DND-41 (cell line): ENCODE data around the gene OR52H1.

Experiments
- ATAC-seq: fragments of 200-7000 bp; cut with Tn5 transposase; 3 replicates; pipeline ENCODE4 v1.9.1; 2021; ENCODE audit warnings: low read depth; ENCODE audit not compliant: insufficient read depth
- DNase-seq: peaks from one replicate; pipeline ENCODE4 v3.0.0-alpha.2; 2020
- H2AFZ ChIP-seq: 2 replicates; pipeline ENCODE4 v1.6.0; 2012; ENCODE audit warnings: low read depth, low read length
- H3K27ac ChIP-seq: 2 replicates; pipeline ENCODE4 v1.5.1; 2012; ENCODE audit warnings: low read length, inconsistent platforms
- H3K27me3 ChIP-seq: fragments of 200-600 bp; sonication (generic); 2 replicates; pipeline ENCODE4 v1.6.0; 2012; ENCODE audit warnings: low read length, mild to moderate bottlenecking, inconsistent platforms; ENCODE audit not compliant: insufficient read depth, poor library complexity
- H3K36me3 ChIP-seq: 2 replicates; pipeline ENCODE4 v1.5.1; 2012; ENCODE audit warnings: low read length, inconsistent platforms; ENCODE audit not compliant: insufficient read depth
- H3K4me1 ChIP-seq: 2 replicates; pipeline ENCODE4 v1.5.1; 2012; ENCODE audit warnings: mild to moderate bottlenecking, low read length; ENCODE audit not compliant: insufficient read depth
- H3K4me2 ChIP-seq: 2 replicates; pipeline ENCODE4 v1.6.0; 2012; ENCODE audit warnings: mild to moderate bottlenecking, moderate library complexity, low read length, inconsistent platforms; ENCODE audit not compliant: insufficient read depth
- H3K4me3 ChIP-seq, 2 experiments: fragments of 200-600 bp in 1 of 2; shearing (Covaris generic) in 1 of 2; 2 replicates each; pipeline ENCODE4 v1.5.1; 2012 to 2016; ENCODE audit warnings: inconsistent platforms in 2 of 2, low read length in 2 of 2, mild to moderate bottlenecking in 2 of 2, low read depth in 1 of 2, moderate library complexity in 1 of 2
- H3K79me2 ChIP-seq: 2 replicates; pipeline ENCODE4 v1.6.0; 2012; ENCODE audit warnings: low read length, inconsistent platforms; ENCODE audit not compliant: insufficient read depth
- H3K9ac ChIP-seq: 2 replicates; pipeline ENCODE4 v1.6.0; 2012; ENCODE audit warnings: low read depth, mild to moderate bottlenecking, inconsistent platforms, low read length, moderate library complexity
- H3K9me3 ChIP-seq: 2 replicates; pipeline ENCODE4 v1.5.1; 2012; ENCODE audit warnings: low read length, moderate library complexity, mild to moderate bottlenecking, inconsistent platforms; ENCODE audit not compliant: insufficient read depth, severe bottlenecking
- H4K20me1 ChIP-seq: 2 replicates; pipeline ENCODE4 v1.6.0; 2012; ENCODE audit warnings: low read length; ENCODE audit not compliant: insufficient read depth
- EZH2 ChIP-seq: IDR thresholded peaks from 3 replicates; pipeline ENCODE4 v1.6.1; 2012; ENCODE audit warnings: borderline replicate concordance, low read depth, mild to moderate bottlenecking, moderate library complexity, low read length, inconsistent platforms; ENCODE audit not compliant: severe bottlenecking
- TF ChIP-seq, protein P1 (sequence below): IDR thresholded peaks from 2 replicates; pipeline ENCODE4 v1.5.1; 2012; ENCODE audit warnings: borderline replicate concordance, low read length, moderate library complexity, mild to moderate bottlenecking; ENCODE audit not compliant: poor library complexity, severe bottlenecking; ENCODE audit errors: extremely low read depth

Gene OR52H1

DNA sequence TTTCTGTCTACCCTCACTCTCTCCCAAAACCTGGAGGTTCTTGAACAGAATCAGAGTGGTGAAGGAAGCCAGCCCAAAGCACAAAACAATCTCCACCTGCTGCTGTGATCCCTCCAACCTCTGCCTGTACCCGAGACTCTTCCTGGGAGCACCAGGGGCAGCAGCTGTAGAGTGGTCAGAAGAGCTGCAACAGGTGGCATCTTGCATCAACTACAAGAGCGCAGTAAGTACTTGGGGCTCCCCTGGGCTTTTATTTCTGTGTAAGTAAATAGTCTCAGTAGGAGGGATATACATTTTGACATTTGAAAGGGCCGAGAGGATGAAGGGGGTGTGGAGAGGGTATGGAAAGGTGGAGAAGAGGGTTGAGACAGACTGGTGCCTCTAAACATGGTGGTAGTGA, 23.6 kb downstream of the OR52H1 start:
- Histone ChIP-seq H2AFZ (no peak overlapping the region), H3K4me2 (no peak overlapping the region), H3K79me2 (no peaks in the 10 kb centered on the region), H3K9me3 (no peaks in the 10 kb centered on the region), H3K9ac (no peak overlapping the region), H3K27me3 (peaks cover 2% of the 10 kb centered on the region), H3K36me3 (no peaks in the 10 kb centered on the region), H4K20me1 (no peaks in the 10 kb centered on the region), H3K4me1 (no peaks in the 10 kb centered on the region), H3K4me3 (no peak overlapping the region), H3K27ac (no peak overlapping the region)
- DNase-seq (no peak), ATAC-seq (no peak)
- TF ChIP-seq, protein P1, sequence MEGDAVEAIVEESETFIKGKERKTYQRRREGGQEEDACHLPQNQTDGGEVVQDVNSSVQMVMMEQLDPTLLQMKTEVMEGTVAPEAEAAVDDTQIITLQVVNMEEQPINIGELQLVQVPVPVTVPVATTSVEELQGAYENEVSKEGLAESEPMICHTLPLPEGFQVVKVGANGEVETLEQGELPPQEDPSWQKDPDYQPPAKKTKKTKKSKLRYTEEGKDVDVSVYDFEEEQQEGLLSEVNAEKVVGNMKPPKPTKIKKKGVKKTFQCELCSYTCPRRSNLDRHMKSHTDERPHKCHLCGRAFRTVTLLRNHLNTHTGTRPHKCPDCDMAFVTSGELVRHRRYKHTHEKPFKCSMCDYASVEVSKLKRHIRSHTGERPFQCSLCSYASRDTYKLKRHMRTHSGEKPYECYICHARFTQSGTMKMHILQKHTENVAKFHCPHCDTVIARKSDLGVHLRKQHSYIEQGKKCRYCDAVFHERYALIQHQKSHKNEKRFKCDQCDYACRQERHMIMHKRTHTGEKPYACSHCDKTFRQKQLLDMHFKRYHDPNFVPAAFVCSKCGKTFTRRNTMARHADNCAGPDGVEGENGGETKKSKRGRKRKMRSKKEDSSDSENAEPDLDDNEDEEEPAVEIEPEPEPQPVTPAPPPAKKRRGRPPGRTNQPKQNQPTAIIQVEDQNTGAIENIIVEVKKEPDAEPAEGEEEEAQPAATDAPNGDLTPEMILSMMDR = no peak
- no peak for TF ChIP-seq EZH2

DNA sequence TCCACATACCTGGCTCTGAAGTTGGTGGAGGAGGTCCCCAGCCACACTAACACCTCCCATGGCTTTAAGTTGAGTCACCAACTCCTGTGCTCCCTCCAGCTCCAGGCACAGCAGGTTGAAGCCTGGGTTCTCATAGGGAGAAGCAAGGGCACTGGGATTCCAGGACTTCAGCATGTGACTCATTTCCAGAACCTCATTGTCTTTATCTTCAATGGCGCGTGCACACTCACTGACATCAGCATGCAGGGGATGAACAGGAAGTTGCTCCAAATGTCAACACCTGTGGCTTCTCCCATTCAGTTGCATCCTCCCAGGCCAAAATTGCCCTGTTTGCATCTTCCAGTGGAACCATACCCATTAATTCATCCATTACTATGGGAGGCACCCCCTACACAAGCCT, 26.0 kb downstream of the OR52H1 start:
- Histone ChIP-seq H4K20me1 (no peaks in the 10 kb centered on the region), H3K27me3 (no peaks in the 10 kb centered on the region), H3K36me3 (no peaks in the 10 kb centered on the region), H2AFZ (no peak overlapping the region), H3K4me3 (no peak overlapping the region), H3K4me2 (no peak overlapping the region), H3K9ac (no peak overlapping the region), H3K27ac (no peak overlapping the region), H3K9me3 (no peaks in the 10 kb centered on the region), H3K4me1 (no peaks in the 10 kb centered on the region), H3K79me2 (no peaks in the 10 kb centered on the region)
- no peak for DNase-seq
- no peak for ATAC-seq
- TF ChIP-seq EZH2 = no peak

DNA sequence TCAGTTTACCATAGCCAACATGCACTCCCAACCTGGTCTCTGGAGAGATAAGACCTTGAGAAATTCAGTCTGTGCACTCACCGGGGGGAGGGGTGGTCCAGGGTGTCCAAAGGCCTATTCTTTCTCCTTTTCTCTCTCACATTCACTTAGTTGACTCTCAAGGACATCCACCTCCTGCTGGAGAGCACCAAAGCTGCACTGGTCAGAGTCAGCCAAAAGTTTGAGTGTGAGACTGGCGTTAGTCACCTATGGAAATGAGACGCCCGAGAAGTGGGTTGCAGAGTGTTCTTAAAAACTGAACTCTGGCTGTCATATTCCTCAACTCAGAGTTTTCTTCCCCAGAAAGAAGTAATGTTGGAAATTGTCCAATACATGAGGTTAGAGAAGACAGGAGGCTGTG, 26.8 kb downstream of the OR52H1 start:
- Histone ChIP-seq H3K4me1 (no peaks in the 10 kb centered on the region), H3K36me3 (no peaks in the 10 kb centered on the region), H3K4me3 (no peak overlapping the region), H3K9me3 (no peaks in the 10 kb centered on the region), H2AFZ (no peak overlapping the region), H3K27me3 (no peaks in the 10 kb centered on the region), H3K27ac (no peak overlapping the region), H3K9ac (no peak overlapping the region), H3K79me2 (no peaks in the 10 kb centered on the region), H3K4me2 (no peak overlapping the region), H4K20me1 (no peaks in the 10 kb centered on the region)
- no peak for ATAC-seq
- no peak for DNase-seq
- TF ChIP-seq, protein P1 = no peak
- no peak for TF ChIP-seq EZH2

DNA sequence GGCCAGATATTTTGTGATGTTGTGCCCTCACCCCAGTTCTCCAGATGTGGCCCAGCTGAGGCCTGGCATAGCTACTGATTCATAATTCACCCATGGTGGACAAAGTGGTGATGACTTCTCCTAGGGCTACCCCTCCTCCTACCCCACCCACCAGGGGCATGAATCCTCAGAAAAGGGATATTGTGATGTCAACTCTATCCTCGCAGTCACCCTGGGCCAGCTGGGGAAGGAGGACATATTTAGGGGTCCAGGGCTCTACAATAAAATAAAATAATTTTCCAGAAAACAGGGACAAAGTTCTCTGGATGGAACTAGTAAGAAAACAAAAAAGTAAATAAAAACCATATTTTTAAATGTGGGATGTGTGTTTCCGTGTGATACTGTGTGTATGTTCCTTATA, 31.7 kb downstream of the OR52H1 start, which contains the start of gene UBQLNL:
UBQLNL (minus strand) TSS at position 101 of the 400 bp plus-strand sequence. CDS start 258 bp downstream, outside the sequence.
- no peak for TF ChIP-seq EZH2
- TF ChIP-seq, protein P1 = no peak
- Histone ChIP-seq H3K36me3 (no peaks in the 10 kb centered on the region), H3K9ac (no peak within 1 kb of the TSS), H4K20me1 (no peaks in the 10 kb centered on the region), H3K4me3 (no peak within 1 kb of the TSS), H3K27me3 (peaks cover 6% of the 10 kb centered on the region), H2AFZ (no peak within 1 kb of the TSS), H3K4me1 (no peaks in the 10 kb centered on the region), H3K9me3 (no peaks in the 10 kb centered on the region), H3K4me2 (no peak within 1 kb of the TSS), H3K79me2 (no peaks in the 10 kb centered on the region), H3K27ac (no peak within 1 kb of the TSS)
- DNase-seq = no peak
- no peak for ATAC-seq
